ENCODE results near the gene DKC1. TPM values are rescaled to one million over a fixed set of nuclear protein-coding genes. Genes with fewer than 3 reads are reported as not detected.
"Not testable (repeated sequence)": the region's sequence is repeated elsewhere in the genome, so short reads cannot be mapped to it uniquely, and the experiment has no call there.

The DKC1 gene
- total RNA-seq, 3 donors from 2014 or later, result 29.4 to 36.0 (median 31.7) TPM

GRCh38 chrX:154818916-154819770 is 56.5 kb downstream of the DKC1 start:
- H3K4me1 ChIP-seq (ENCODE audit: low read depth), result no peaks in the 10 kb centered on the region
- intact Hi-C loops (cut with DNase I, micrococcal nuclease), result no loop called here
- TF ChIP-seq CTCF (IDR thresholded peaks at IDR 0.05), result no peak
- DNase-seq, result no peak
- no peak for ATAC-seq
- H3K36me3 ChIP-seq (ENCODE audit: low read depth), result no peaks in the 10 kb centered on the region
- H3K9me3 ChIP-seq, result no peaks in the 10 kb centered on the region
- no peak overlapping the region for H3K4me3 ChIP-seq

- H3K9me3 ChIP-seq, result no peaks in the 10 kb centered on the region
Observed at GRCh38 chrX:154819771-154820341, 57.2 kb downstream of the DKC1 start.

GRCh38 chrX:154821523-154821922 is 58.9 kb downstream of the DKC1 start:
- no peaks in the 10 kb centered on the region for H3K4me1 ChIP-seq (ENCODE audit: low read depth)
- H3K4me3 ChIP-seq, result no peak overlapping the region
- TF ChIP-seq CTCF (IDR thresholded peaks at IDR 0.05), result no peak
- ATAC-seq (no peak), DNase-seq (no peak)
- no peaks in the 10 kb centered on the region for H3K9me3 ChIP-seq
- intact Hi-C loops (cut with DNase I, micrococcal nuclease), result no loop called here
- H3K36me3 ChIP-seq (ENCODE audit: low read depth), result no peaks in the 10 kb centered on the region

More at GRCh38 chrX:154819771-154820341, 57.2 kb downstream of the DKC1 start:
- H3K4me3 ChIP-seq, result no peak overlapping the region
- H3K36me3 ChIP-seq (ENCODE audit: low read depth), result no peaks in the 10 kb centered on the region
- no peaks in the 10 kb centered on the region for H3K4me1 ChIP-seq (ENCODE audit: low read depth)
- DNase-seq (no peak), ATAC-seq (no peak)
- intact Hi-C loops (cut with DNase I, micrococcal nuclease), result no loop called here
- TF ChIP-seq CTCF (IDR thresholded peaks at IDR 0.05), result no peak

- H3K36me3 ChIP-seq (ENCODE audit: low read depth), result no peaks in the 10 kb centered on the region
- no peak overlapping the region for H3K4me3 ChIP-seq
- ATAC-seq (no peak), DNase-seq (no peak)
- no peak for TF ChIP-seq CTCF (IDR thresholded peaks at IDR 0.05)
- intact Hi-C loops (cut with DNase I, micrococcal nuclease), result no loop called here
- no peaks in the 10 kb centered on the region for H3K4me1 ChIP-seq (ENCODE audit: low read depth)
- H3K9me3 ChIP-seq, result no peaks in the 10 kb centered on the region
Observed at GRCh38 chrX:154822029-154822428, 59.4 kb downstream of the DKC1 start.

GRCh38 chrX:154824638-154825037 is 62.0 kb downstream of the DKC1 start:
- no peak for TF ChIP-seq CTCF (IDR thresholded peaks at IDR 0.05)
- no peaks in the 10 kb centered on the region for H3K36me3 ChIP-seq (ENCODE audit: low read depth)
- DNase-seq (no peak), ATAC-seq (no peak)
- intact Hi-C loops (cut with DNase I, micrococcal nuclease), result no loop called here
- no peak overlapping the region for H3K4me3 ChIP-seq
- no peaks in the 10 kb centered on the region for H3K9me3 ChIP-seq
- no peaks in the 10 kb centered on the region for H3K4me1 ChIP-seq (ENCODE audit: low read depth)

GRCh38 chrX:154825586-154825985 is 62.9 kb downstream of the DKC1 start:
- ATAC-seq; H3K36me3 ChIP-seq (ENCODE audit: low read depth); H3K4me1 ChIP-seq (ENCODE audit: low read depth); DNase-seq; H3K4me3 ChIP-seq; H3K9me3 ChIP-seq; intact Hi-C loops (cut with DNase I, micrococcal nuclease): not testable (repeated sequence)

Data from mucosa of descending colon (tissue), 3 donors.